Posterior vena cava (tissue), 2 donors: ENCODE data around the gene TMEM80. TPM values are rescaled to one million over a fixed set of nuclear protein-coding genes. Genes with fewer than 3 reads are reported as not detected.

Source experiments
- DNase-seq: peaks from one replicate; pipeline ENCODE4 v3.0.0-alpha.2; 2020; ENCODE audit warnings: low spot score
- intact Hi-C, 2 donors: fragments of 100-400 bp; cut with DNase I; formaldehyde crosslinking; loops; one replicate each; pipeline versions ENCODE4 v1.14.1 to v1.14.2; 2022 to 2023
- total RNA-seq, 2 donors: library from RNA; stranded (reverse); fragmentation: NEBNext Ultra II Directional; extraction: Animal tissue kit (Norgen Biotek cat#: 25700); gene quantifications; one replicate each; pipeline ENCODE4 v1.2.1, GENCODE V29; 2021
- donor health status: DM: yes; HTN: yes; CAD: no.
- donor health status: DM: yes; HTN: yes; CAD: no.

Gene TMEM80
- total RNA-seq, 2 donors from 2014 or later = 13.5 to 19.3 TPM

- intact Hi-C loops = no loop called here
- DNase-seq = no peak
These were observed 403 bp upstream of the TMEM80 start for GRCh38 chr11:695288-695537.

- intact Hi-C loops = no loop called here
- DNase-seq = no peak
These were observed 1.4 kb downstream of the TMEM80 start for GRCh38 chr11:696955-697491.

- no peak for DNase-seq
- intact Hi-C loops = no loop called here
These were observed 2.2 kb downstream of the TMEM80 start for GRCh38 chr11:697811-698311.

GRCh38 chr11:698493-699115 is 3.0 kb downstream of the TMEM80 start:
- no peak for DNase-seq
- intact Hi-C loops = no loop called here

GRCh38 chr11:699116-699508 is 3.5 kb downstream of the TMEM80 start:
- intact Hi-C loops = no loop called here
- no peak for DNase-seq

GRCh38 chr11:699753-700152 is 4.1 kb downstream of the TMEM80 start:
- intact Hi-C loops = no loop called here
- DNase-seq = no peak

- intact Hi-C loops = no loop called here
- DNase-seq = no peak
These were observed 6.3 kb downstream of the TMEM80 start for GRCh38 chr11:701741-702461.

- intact Hi-C loops = no loop called here
- no peak for DNase-seq
These were observed 7.1 kb downstream of the TMEM80 start for GRCh38 chr11:702462-703461.

- DNase-seq = no peak
- intact Hi-C loops = no loop called here
These were observed 7.9 kb downstream of the TMEM80 start for GRCh38 chr11:703506-703905.

- no peak for DNase-seq
- intact Hi-C loops = loop anchor here in 1 of 2 donors (1.0 kb wide), 1 partner anchor 37 kb away; no protein-coding TSS in a partner anchor
These were observed 8.6 kb downstream of the TMEM80 start for GRCh38 chr11:704228-704674.

GRCh38 chr11:704781-705645 is 9.4 kb downstream of the TMEM80 start:
- intact Hi-C loops = loop anchor here in 1 of 2 donors (1.0 kb wide), 1 partner anchor 36 kb away; no protein-coding TSS in a partner anchor
- no peak for DNase-seq

- intact Hi-C loops = no loop called here
- DNase-seq = peak; percentile 77
These were observed 10.2 kb downstream of the TMEM80 start, which contains the start of gene EPS8L2 for GRCh38 chr11:705646-706438. TSS of gene EPS8L2 (plus strand) at chr11:706231. CDS start at chr11:709408, 3,177 bp downstream.

- intact Hi-C loops = no loop called here
- DNase-seq = no peak
These were observed 10.9 kb downstream of the TMEM80 start for GRCh38 chr11:706439-706956.

GRCh38 chr11:706957-707816 is 11.6 kb downstream of the TMEM80 start:
- intact Hi-C loops = no loop called here
- peak; percentile 81 for DNase-seq

- DNase-seq = peak; percentile 81
- intact Hi-C loops = no loop called here
These were observed 12.3 kb downstream of the TMEM80 start for GRCh38 chr11:707817-708420.

- DNase-seq = peak; percentile 43
- intact Hi-C loops = no loop called here
These were observed 12.9 kb downstream of the TMEM80 start for GRCh38 chr11:708511-708910.
